Fibroblast of lung (primary cell): ENCODE results near the gene LCN2.

Source experiments
- EZH2 ChIP-seq: IDR thresholded peaks from 2 replicates; pipeline ENCODE4 v1.5.1; 2012; ENCODE audit warnings: low read length, control low read depth, mild to moderate bottlenecking; ENCODE audit errors: missing control alignments
- TF ChIP-seq, protein P1 (sequence below), 2 donors: IDR thresholded peaks in 1 of 2; conservative IDR thresholded peaks in 1 of 2; 1 replicate in 1 of 2; 2 replicates in 1 of 2; pipeline ENCODE4 v1.5.1; 2011 to 2012; ENCODE audit warnings: low read length in 2 of 2, control low read depth in 1 of 2, inconsistent platforms in 1 of 2, low read depth in 1 of 2, mild to moderate bottlenecking in 1 of 2

DNA sequence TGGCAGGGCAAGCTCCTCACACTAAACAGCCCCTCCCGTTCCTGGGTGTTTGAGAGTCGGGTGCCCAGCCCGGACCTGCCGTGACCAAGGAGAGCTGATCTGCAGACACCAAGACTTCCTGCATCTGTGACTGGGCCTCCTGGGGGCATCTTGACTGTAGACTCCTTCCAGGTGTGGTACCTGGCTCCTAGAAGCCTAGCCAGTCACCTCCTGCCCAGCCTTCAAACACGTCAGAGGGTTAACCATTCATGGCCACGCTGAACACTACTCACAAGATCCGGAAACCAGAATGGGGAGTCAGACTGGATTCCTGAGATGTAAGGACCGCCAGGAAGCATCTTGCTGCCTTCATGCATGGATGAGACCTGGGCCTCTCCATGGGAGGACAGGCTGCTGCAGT, 3.7 kb upstream of the LCN2 start:
- no peak for TF ChIP-seq EZH2
- TF ChIP-seq, protein P1, sequence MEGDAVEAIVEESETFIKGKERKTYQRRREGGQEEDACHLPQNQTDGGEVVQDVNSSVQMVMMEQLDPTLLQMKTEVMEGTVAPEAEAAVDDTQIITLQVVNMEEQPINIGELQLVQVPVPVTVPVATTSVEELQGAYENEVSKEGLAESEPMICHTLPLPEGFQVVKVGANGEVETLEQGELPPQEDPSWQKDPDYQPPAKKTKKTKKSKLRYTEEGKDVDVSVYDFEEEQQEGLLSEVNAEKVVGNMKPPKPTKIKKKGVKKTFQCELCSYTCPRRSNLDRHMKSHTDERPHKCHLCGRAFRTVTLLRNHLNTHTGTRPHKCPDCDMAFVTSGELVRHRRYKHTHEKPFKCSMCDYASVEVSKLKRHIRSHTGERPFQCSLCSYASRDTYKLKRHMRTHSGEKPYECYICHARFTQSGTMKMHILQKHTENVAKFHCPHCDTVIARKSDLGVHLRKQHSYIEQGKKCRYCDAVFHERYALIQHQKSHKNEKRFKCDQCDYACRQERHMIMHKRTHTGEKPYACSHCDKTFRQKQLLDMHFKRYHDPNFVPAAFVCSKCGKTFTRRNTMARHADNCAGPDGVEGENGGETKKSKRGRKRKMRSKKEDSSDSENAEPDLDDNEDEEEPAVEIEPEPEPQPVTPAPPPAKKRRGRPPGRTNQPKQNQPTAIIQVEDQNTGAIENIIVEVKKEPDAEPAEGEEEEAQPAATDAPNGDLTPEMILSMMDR (conservative IDR thresholded peaks at IDR 0.05 in 1 of 2, IDR thresholded peaks at IDR 0.05 in 1 of 2; ENCODE audit: low read depth in 1 of 2, low read length in 2 of 2) = no peak
